Ascending aorta (tissue), 2 donors: ENCODE results near the gene SORL1-AS1.

Experiments used
- DNase-seq, 2 donors: peaks; one replicate each; pipeline ENCODE4 v3.0.0-alpha.2; 2019; ENCODE audit warnings: low spot score in 2 of 2
- H3K27ac ChIP-seq, 2 donors: fragments of 200-600 bp; sonication (generic); one replicate each; pipeline ENCODE4 v1.5.1; 2016 to 2017; ENCODE audit warnings: mild to moderate bottlenecking in 1 of 2
- H3K27me3 ChIP-seq: fragments of 200-600 bp; sonication (generic); one replicate; pipeline ENCODE4 v1.5.1; 2017
- H3K36me3 ChIP-seq, 2 donors: fragments of 200-600 bp; sonication (generic); one replicate each; pipeline ENCODE4 v1.5.1; 2016
- H3K4me1 ChIP-seq, 2 donors: fragments of 200-600 bp; sonication (generic); one replicate each; pipeline ENCODE4 v1.5.1; 2016 to 2017; ENCODE audit warnings: mild to moderate bottlenecking in 1 of 2
- H3K4me3 ChIP-seq, 2 donors: fragments of 200-600 bp; sonication (generic); one replicate each; pipeline ENCODE4 v1.5.1; 2016 to 2017; ENCODE audit warnings: mild to moderate bottlenecking in 1 of 2
- H3K9me3 ChIP-seq, 2 donors: fragments of 200-600 bp; sonication (generic); one replicate each; pipeline ENCODE4 v1.5.1; 2016
- CTCF ChIP-seq, 3 experiments: fragments of 200-600 bp in 2 of 3; fragments of 450-650 bp in 1 of 3; sonication (generic) in 2 of 3; IDR thresholded peaks; one replicate each; pipeline ENCODE4 v1.5.1; 2016 to 2019; ENCODE audit warnings: antibody characterized with exemption in 3 of 3, mild to moderate bottlenecking in 1 of 3, moderate library complexity in 1 of 3
- intact Hi-C: fragments of 100-400 bp; cut with DNase I; formaldehyde crosslinking; loops from one replicate; pipeline ENCODE4 v1.15.1; 2023

Gene SORL1-AS1

GRCh38 chr11:121456151-121456550 lies 3.4 kb upstream of the SORL1-AS1 start:
- Histone ChIP-seq H3K4me1 (peaks cover 0 to 7% of the 10 kb centered on the region in 2 donors), H3K9me3 (no peaks in the 10 kb centered on the region), H3K27ac (no peak overlapping the region), H3K27me3 (no peaks in the 10 kb centered on the region), H3K4me3 (no peak overlapping the region), H3K36me3 (no peaks in the 10 kb centered on the region)
- DNase-seq = no peak
- intact Hi-C loops = no loop called here
- no peak for TF ChIP-seq CTCF (IDR thresholded peaks at IDR 0.05)

- no peaks in the 10 kb centered on the region for H3K27me3 ChIP-seq
- peaks cover 0 to 9% of the 10 kb centered on the region in 2 donors for H3K4me1 ChIP-seq
- no peak for TF ChIP-seq CTCF (IDR thresholded peaks at IDR 0.05)
- no peaks in the 10 kb centered on the region for H3K36me3 ChIP-seq
- H3K9me3 ChIP-seq = no peaks in the 10 kb centered on the region
- no peak overlapping the region for H3K27ac ChIP-seq
- intact Hi-C loops = no loop called here
- no peak for DNase-seq
- H3K4me3 ChIP-seq = no peak overlapping the region
Measured at GRCh38 chr11:121455115-121455514, 2.3 kb upstream of the SORL1-AS1 start.

GRCh38 chr11:121453589-121454299 lies 977 bp upstream of the SORL1-AS1 start:
- H3K9me3 ChIP-seq = no peaks in the 10 kb centered on the region
- no peak for DNase-seq
- no peaks in the 10 kb centered on the region for H3K36me3 ChIP-seq
- no peaks in the 10 kb centered on the region for H3K27me3 ChIP-seq
- no peak for TF ChIP-seq CTCF (IDR thresholded peaks at IDR 0.05)
- H3K4me1 ChIP-seq = peaks cover 0 to 9% of the 10 kb centered on the region in 2 donors
- no peak overlapping the region for H3K27ac ChIP-seq
- intact Hi-C loops = loop anchor here (5.0 kb wide), 1 partner anchor 139 kb away; no protein-coding TSS in a partner anchor
- H3K4me3 ChIP-seq = no peak overlapping the region

GRCh38 chr11:121451986-121452608 lies 670 bp downstream of the SORL1-AS1 start, which contains the start of gene SORL1:
SORL1 (plus strand) TSS chr11:121452314; CDS start chr11:121452332, 18 bp downstream.
- intact Hi-C loops = loop anchor here (1.0 to 5.0 kb wide), 3 partner anchors 12 to 140 kb away; no protein-coding TSS in a partner anchor
- Histone ChIP-seq H3K4me3 (peak within 1 kb of the TSS; percentile 74 to 88), H3K27me3 (no peaks in the 10 kb centered on the region), H3K9me3 (no peaks in the 10 kb centered on the region), H3K36me3 (no peaks in the 10 kb centered on the region), H3K27ac (peak within 1 kb of the TSS in 1 of 2 donors; percentile 32), H3K4me1 (peaks cover 0 to 9% of the 10 kb centered on the region in 2 donors)
- TF ChIP-seq CTCF (IDR thresholded peaks at IDR 0.05) = peak; percentile 58 to 77 (median 73)
- DNase-seq = peak in 1 of 2 donors; percentile 86

DNA sequence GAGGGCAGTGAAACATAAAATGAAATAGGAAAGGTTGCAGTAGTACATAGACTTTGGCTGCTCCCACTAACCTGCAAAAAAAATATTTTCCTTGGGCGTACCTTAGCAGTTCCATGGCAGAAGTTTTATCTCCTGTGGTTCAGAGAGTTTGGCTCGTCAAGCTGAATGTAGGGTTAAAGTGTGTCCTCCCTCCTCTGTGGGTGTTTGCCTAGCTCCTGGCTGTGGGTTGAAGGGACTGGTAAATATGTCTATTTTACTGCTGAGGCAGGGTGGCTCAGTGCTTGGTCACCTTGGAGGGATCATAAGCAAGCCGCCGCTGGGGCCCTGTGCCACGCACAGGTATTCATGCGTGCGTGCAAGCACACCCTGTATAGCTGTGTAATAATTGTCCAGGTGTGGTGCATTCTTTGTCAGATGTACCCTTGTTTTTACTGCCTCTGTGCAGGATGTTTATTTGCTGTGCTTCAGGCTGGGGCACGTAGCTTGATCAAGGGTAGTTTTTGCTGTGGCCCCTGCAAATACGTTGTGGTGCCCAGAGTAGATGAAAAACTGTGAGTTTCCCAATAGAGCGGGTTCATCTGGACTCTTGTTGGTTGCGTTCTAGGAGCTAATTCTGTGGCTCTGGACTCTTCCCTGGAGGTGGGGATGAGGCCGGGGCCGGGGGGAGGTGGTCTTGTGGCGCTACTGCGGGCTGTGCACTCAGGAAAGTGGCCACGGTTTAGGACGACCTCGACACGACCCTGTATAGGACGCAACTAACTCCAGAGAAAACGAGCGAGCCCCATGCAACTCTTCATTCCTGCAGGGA lies 1.4 kb downstream of the SORL1-AS1 start:
- H3K27ac ChIP-seq = no peak overlapping the region
- H3K4me3 ChIP-seq = peak overlapping the region; percentile 74 to 88
- peaks cover 0 to 9% of the 10 kb centered on the region in 2 donors for H3K4me1 ChIP-seq
- DNase-seq = no peak
- no peaks in the 10 kb centered on the region for H3K27me3 ChIP-seq
- TF ChIP-seq CTCF (IDR thresholded peaks at IDR 0.05) = no peak
- intact Hi-C loops = loop anchor here (5.0 kb wide), 1 partner anchor 141 kb away; no protein-coding TSS in a partner anchor
- H3K36me3 ChIP-seq = no peaks in the 10 kb centered on the region
- H3K9me3 ChIP-seq = no peaks in the 10 kb centered on the region
